WERI-Rb-1 (cell line): ENCODE results near the gene DARS1.

ENCODE experiments used
- DNase-seq: peaks from one replicate; pipeline ENCODE4 v3.0.0-alpha.2; 2020
- H3K27ac ChIP-seq: fragments of 250-450 bp; sonication (Bioruptor Pico); 2 replicates; pipeline ENCODE4 v1.5.1; 2020; ENCODE audit warnings: mild to moderate bottlenecking, moderate library complexity
- H3K27me3 ChIP-seq: fragments of 250-450 bp; sonication (Bioruptor Pico); 2 replicates; pipeline ENCODE4 v1.5.1; 2021; ENCODE audit warnings: mild to moderate bottlenecking, low read depth, moderate library complexity; ENCODE audit not compliant: insufficient read depth, severe bottlenecking
- H3K36me3 ChIP-seq: fragments of 250-450 bp; sonication (Bioruptor Pico); 2 replicates; pipeline ENCODE4 v1.5.1; 2020; ENCODE audit warnings: mild to moderate bottlenecking, moderate library complexity
- H3K4me3 ChIP-seq: 2 replicates; pipeline ENCODE4 v1.5.1; 2011; ENCODE audit warnings: low read depth, mild to moderate bottlenecking, control low read depth, low read length
- H3K9me3 ChIP-seq: fragments of 250-450 bp; sonication (Bioruptor Pico); 2 replicates; pipeline ENCODE4 v1.5.1; 2021; ENCODE audit warnings: mild to moderate bottlenecking, moderate library complexity; ENCODE audit not compliant: severe bottlenecking
- TF ChIP-seq, protein P1 (sequence below): IDR thresholded peaks from 2 replicates; pipeline ENCODE4 v1.5.1; 2011; ENCODE audit warnings: low read depth, mild to moderate bottlenecking, control low read depth, inconsistent platforms, low read length

Gene DARS1

DNA sequence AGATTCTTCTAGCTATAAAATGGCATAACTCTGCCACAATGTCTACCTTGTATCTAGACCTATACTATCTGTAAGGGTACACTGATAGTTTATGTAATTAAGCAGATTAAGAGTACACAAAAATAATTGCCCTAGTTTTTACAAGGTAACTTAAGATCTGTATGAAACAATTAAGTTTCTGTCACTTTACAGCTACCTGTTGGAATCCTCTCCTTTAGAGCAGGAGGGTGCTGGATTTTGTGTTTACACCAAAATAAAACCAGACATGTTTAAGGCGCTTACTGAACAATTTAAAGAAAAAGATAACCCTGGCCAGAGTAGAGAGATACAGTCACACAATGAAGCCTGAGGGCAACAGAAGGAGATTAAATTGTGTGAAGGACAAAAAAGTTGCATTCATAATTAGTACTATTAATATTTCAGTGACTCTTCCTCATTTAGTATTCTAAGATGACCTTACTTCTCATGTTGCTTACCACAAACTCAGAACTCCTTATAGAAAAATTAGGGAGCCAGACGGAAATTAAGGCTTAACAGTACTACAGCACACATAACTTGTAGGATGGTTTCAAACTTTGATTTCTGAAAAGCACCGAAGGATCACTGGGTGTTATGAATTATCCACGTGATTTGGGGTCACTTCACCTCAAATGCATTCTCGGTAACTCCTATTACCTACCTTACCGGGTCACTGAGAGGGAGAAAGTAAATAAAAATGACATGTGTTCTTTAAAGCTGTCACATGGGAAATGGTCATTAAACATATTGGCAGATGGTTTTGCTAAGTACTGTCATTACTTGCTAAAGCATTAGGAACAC lies 1.0 kb downstream of the DARS1 start:
- DNase-seq, result no peak
- peak overlapping the region; percentile 92 for H3K27ac ChIP-seq
- no peaks in the 10 kb centered on the region for H3K9me3 ChIP-seq

DNA sequence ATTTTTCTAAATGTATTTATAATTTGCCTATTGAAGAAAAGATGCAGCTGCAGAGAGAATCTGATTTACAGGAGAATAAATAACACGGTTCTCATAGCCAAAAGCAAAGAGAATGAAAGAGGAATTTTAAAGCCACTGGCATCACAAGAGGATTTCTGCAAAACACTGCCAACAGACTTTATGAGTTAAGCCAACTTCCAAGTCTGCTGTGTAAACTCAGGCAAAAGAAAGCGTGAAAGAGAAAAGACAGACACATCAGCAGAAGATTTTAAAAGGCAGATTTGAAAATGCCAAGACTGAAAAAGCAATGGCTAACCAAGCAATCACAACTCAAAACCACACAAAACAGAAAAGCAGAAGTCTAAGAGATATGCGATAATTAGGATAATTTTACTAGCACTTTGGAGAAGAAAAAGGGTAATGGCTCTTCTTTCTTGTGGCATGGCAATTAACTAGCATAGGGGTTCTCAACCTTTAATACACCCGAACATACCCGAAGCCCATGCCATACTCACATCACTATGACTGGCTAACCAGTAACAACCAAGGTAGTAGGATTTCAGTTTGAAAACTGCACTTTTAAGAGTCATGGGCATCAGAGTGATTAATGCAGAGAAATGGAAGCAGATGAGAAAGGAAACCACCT lies 4.9 kb downstream of the DARS1 start:
- no peak for DNase-seq
- TF ChIP-seq, protein P1, sequence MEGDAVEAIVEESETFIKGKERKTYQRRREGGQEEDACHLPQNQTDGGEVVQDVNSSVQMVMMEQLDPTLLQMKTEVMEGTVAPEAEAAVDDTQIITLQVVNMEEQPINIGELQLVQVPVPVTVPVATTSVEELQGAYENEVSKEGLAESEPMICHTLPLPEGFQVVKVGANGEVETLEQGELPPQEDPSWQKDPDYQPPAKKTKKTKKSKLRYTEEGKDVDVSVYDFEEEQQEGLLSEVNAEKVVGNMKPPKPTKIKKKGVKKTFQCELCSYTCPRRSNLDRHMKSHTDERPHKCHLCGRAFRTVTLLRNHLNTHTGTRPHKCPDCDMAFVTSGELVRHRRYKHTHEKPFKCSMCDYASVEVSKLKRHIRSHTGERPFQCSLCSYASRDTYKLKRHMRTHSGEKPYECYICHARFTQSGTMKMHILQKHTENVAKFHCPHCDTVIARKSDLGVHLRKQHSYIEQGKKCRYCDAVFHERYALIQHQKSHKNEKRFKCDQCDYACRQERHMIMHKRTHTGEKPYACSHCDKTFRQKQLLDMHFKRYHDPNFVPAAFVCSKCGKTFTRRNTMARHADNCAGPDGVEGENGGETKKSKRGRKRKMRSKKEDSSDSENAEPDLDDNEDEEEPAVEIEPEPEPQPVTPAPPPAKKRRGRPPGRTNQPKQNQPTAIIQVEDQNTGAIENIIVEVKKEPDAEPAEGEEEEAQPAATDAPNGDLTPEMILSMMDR, result no peak
- no peak overlapping the region for H3K4me3 ChIP-seq
- no peak overlapping the region for H3K27ac ChIP-seq
- peaks cover 51% of the 10 kb centered on the region for H3K36me3 ChIP-seq
- H3K9me3 ChIP-seq, result no peaks in the 10 kb centered on the region
- no peaks in the 10 kb centered on the region for H3K27me3 ChIP-seq

More for the DNA sequence above, 1.0 kb downstream of the DARS1 start:
- H3K4me3 ChIP-seq, result peak overlapping the region; percentile 97
- H3K36me3 ChIP-seq, result peaks cover 27% of the 10 kb centered on the region
- TF ChIP-seq, protein P1, result no peak
- H3K27me3 ChIP-seq, result no peaks in the 10 kb centered on the region

- TF ChIP-seq, protein P1, result no peak
- H3K27me3 ChIP-seq, result no peaks in the 10 kb centered on the region
These were observed 9.7 kb downstream of the DARS1 start for GRCh38 chr2:135975702-135976101.

GRCh38 chr2:135974036-135974435 lies 11.4 kb downstream of the DARS1 start:
- no peak for DNase-seq
- H3K4me3 ChIP-seq, result no peak overlapping the region
- TF ChIP-seq, protein P1, result no peak
- H3K27me3 ChIP-seq, result no peaks in the 10 kb centered on the region
- H3K27ac ChIP-seq, result no peak overlapping the region
- H3K9me3 ChIP-seq, result no peaks in the 10 kb centered on the region
- H3K36me3 ChIP-seq, result peaks cover 29% of the 10 kb centered on the region

More at GRCh38 chr2:135975702-135976101, 9.7 kb downstream of the DARS1 start:
- Histone ChIP-seq H3K4me3 (no peak overlapping the region), H3K27ac (no peak overlapping the region), H3K36me3 (peaks cover 42% of the 10 kb centered on the region), H3K9me3 (no peaks in the 10 kb centered on the region)
- no peak for DNase-seq

GRCh38 chr2:135969655-135970387 lies 15.6 kb downstream of the DARS1 start:
- H3K9me3 ChIP-seq, result no peaks in the 10 kb centered on the region
- TF ChIP-seq, protein P1, result no peak
- no peak for DNase-seq
- H3K27ac ChIP-seq, result no peak overlapping the region
- no peaks in the 10 kb centered on the region for H3K27me3 ChIP-seq
- no peak overlapping the region for H3K4me3 ChIP-seq
- H3K36me3 ChIP-seq, result peaks cover 12% of the 10 kb centered on the region
